ENCODE data around the gene GTF3C2. TPM values are rescaled to one million over a fixed set of nuclear protein-coding genes. Genes with fewer than 3 reads are reported as not detected.

The GTF3C2 gene
- total and polyA plus RNA-seq, 9 of the 15 experiments (the other 6 are each of a cell fraction or from before 2014, with no cell fraction given) = 35.5 to 96.8 (median 53.0) TPM

- Histone ChIP-seq H3K9me1 (ENCODE audit: control insufficient read depth, insufficient read depth, low read length) (no peaks in the 10 kb centered on the region), H3K9me3 (replicated peaks; ENCODE audit: control insufficient read depth, insufficient read depth, low read depth, low read length) (no peaks in the 10 kb centered on the region), H3K9ac (ENCODE audit: insufficient read depth in 1 of 2, low read depth in 2 of 2, low read length in 2 of 2) (no peak overlapping the region), H3K79me2 (ENCODE audit: control insufficient read depth, insufficient read depth, low read length) (no peaks in the 10 kb centered on the region), H4K20me1 (replicated peaks; ENCODE audit: control insufficient read depth, insufficient read depth, low read length) (no peaks in the 10 kb centered on the region), H3K4me2 (ENCODE audit: insufficient read depth, low read length) (no peak overlapping the region), H3K27ac (ENCODE audit: extremely low read depth, low read depth, low read length) (no peak overlapping the region), H3K4me1 (replicated peaks in 1 of 2; ENCODE audit: control insufficient read depth in 2 of 2, insufficient read depth in 2 of 2, low read length in 2 of 2) (peaks cover 0 to 8% of the 10 kb centered on the region in 2 experiments; a peak in 2 of 5 replicates), H3K36me3 (ENCODE audit: control insufficient read depth, insufficient read depth, low read length) (peaks cover 20% of the 10 kb centered on the region; the same call in 2 of the 3 replicates), H2AFZ (ENCODE audit: low read depth, low read length) (no peak overlapping the region), H3K4me3 (no peak overlapping the region), H3K27me3 (ENCODE audit: control insufficient read depth in 2 of 2, insufficient read depth in 2 of 2, low read length in 2 of 2) (no peaks in the 10 kb centered on the region)
- TF ChIP-seq, protein P1, sequence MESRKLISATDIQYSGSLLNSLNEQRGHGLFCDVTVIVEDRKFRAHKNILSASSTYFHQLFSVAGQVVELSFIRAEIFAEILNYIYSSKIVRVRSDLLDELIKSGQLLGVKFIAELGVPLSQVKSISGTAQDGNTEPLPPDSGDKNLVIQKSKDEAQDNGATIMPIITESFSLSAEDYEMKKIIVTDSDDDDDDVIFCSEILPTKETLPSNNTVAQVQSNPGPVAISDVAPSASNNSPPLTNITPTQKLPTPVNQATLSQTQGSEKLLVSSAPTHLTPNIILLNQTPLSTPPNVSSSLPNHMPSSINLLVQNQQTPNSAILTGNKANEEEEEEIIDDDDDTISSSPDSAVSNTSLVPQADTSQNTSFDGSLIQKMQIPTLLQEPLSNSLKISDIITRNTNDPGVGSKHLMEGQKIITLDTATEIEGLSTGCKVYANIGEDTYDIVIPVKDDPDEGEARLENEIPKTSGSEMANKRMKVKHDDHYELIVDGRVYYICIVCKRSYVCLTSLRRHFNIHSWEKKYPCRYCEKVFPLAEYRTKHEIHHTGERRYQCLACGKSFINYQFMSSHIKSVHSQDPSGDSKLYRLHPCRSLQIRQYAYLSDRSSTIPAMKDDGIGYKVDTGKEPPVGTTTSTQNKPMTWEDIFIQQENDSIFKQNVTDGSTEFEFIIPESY (CRISPR knock-in tag; IDR thresholded peaks at IDR 0.05) = peak; percentile 72
- no peak for TF ChIP-seq CREB1 (IDR thresholded peaks at IDR 0.05)
- no peak for TF ChIP-seq CREB1 (CRISPR knock-in tag; IDR thresholded peaks at IDR 0.05)
- intact Hi-C loops (cut with micrococcal nuclease) (no loop called here), in situ Hi-C loops (cut with MboI) (no loop called here)
- BruUV-seq (replicated peaks) = no TSS peak
- FAIRE-seq = no peak
- whole genome bisulfite sequencing (ENCODE audit: insufficient coverage, low coverage, missing lambda C conversion rate) = 97% methylated on average over 52 of the region's 75 CpGs
- ChIA-PET CTCF (ENCODE audit: low intra/inter-chr PET ratio) (no interaction called here), POLR2A (interaction anchor here (0.6 kb wide), 1 partner anchor 424 kb away, joined by 3 read pairs; no protein-coding TSS in a partner anchor)
- ATAC-seq = no peak
- no peak for DNase-seq (ENCODE audit: extremely low read depth in 1 of 4, low spot score in 3 of 4)
Measured at GRCh38 chr2:27307545-27308358, 48.8 kb downstream of the GTF3C2 start.
